ENCODE results near the gene NUDT3. TPM values are rescaled to one million over a fixed set of nuclear protein-coding genes. Genes with fewer than 3 reads are reported as not detected.

The NUDT3 gene
- total RNA-seq, 1 experiment from 2014 or later = 25.2 TPM

DNA sequence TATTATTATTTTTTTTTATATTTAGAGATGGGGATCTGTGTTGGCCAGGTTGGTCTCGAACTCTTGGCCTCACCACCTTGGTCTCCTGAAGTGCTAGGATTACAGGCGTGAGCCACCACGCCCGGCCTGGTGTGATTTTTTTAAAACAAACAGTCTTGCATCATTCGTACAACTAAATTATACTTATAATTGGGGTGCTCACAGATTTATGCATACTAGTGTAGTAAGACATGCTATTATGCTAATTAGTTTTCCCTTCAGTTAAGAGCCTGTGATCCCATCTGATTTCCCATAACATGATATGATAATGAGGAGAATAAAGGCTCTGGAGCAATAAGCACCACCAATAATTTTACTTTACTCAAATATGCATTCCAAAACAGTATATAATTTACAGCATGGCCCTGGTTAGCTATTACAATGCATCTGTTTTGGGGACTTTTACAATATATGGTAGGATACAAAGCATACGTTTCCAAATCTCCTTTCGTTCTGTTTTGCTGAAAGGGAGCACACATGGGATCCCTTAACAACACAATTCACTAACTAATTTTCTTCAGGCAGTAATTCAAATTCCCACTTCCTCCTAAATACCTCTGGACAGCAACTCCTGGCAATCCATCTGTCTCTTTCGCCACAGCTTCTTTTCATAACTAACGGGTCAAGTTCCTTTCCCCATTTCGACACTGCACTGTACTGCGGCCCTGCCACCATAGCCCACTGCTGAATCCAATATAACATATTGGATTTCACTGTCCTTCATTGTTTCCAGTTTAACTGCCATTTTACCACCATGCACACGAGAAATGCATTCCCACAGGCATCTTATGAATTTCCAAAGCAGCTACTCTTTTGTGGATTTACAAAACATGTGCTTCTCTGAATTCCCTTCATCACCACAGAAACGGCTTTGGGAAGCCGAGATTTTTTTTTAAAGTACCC lies 1.7 kb downstream of the NUDT3 start:
- TF ChIP-seq SIN3A (IDR thresholded peaks at IDR 0.05; ENCODE audit: low read depth) (no peak), YY1 (IDR thresholded peaks at IDR 0.05; ENCODE audit: extremely low read depth, insufficient replicate concordance, low read depth, low read length) (no peak), SP1 (IDR thresholded peaks at IDR 0.05; ENCODE audit: low read depth) (no peak), EZH2 (IDR thresholded peaks at IDR 0.05) (no peak), ATF3 (IDR thresholded peaks at IDR 0.05) (no peak), EGR1 (IDR thresholded peaks at IDR 0.05; ENCODE audit: low read depth) (no peak), EZH2phosphoT487 (IDR thresholded peaks at IDR 0.05; ENCODE audit: borderline replicate concordance) (no peak), CBX3 (IDR thresholded peaks at IDR 0.05; ENCODE audit: low read depth) (no peak), FOSL1 (IDR thresholded peaks at IDR 0.05; ENCODE audit: low read depth) (no peak), REST (IDR thresholded peaks at IDR 0.05; ENCODE audit: low read depth) (no peak)
- peak overlapping the region; percentile 78 to 91 for H3K4me3 ChIP-seq (replicated peaks in 1 of 2; ENCODE audit: low read depth in 1 of 2, low read length in 2 of 2)
- peaks cover 18 to 33% of the 10 kb centered on the region in 2 experiments for H3K4me1 ChIP-seq (ENCODE audit: control insufficient read depth in 1 of 2, insufficient read depth in 2 of 2, low read length in 2 of 2)
- no peaks in the 10 kb centered on the region for H3K9me3 ChIP-seq (ENCODE audit: control insufficient read depth in 1 of 2, insufficient read depth in 1 of 2, low read depth in 1 of 2, low read length in 2 of 2)
- H3K4me2 ChIP-seq (ENCODE audit: low read length) = peak overlapping the region; percentile 70
- ChIA-PET RAD21 (ENCODE audit: low non-redundant PET in 1 of 2, low total read pairs in 2 of 2, uncharacterized antibody in 2 of 2, unreplicated experiment in 2 of 2) (no interaction called here), POLR2A (no interaction called here), CTCF (interaction anchor here (0.7 to 1.5 kb wide), 2 partner anchors 144 to 227 kb away, joined by 4 to 9 read pairs; no protein-coding TSS in a partner anchor)
- DNase-seq (ENCODE audit: low read depth, low spot score) (no peak), ATAC-seq (no peak)
- peaks cover 12% of the 10 kb centered on the region; the same call in 1 of the 2 replicates for H4K20me1 ChIP-seq (ENCODE audit: insufficient read depth)
- no peak overlapping the region for H2AFZ ChIP-seq (ENCODE audit: low read depth, low read length, poor library complexity, severe bottlenecking)
- H3K27ac ChIP-seq (ENCODE audit: low read depth, low read length) = peak overlapping the region; percentile 95
- no peaks in the 10 kb centered on the region for H3K36me3 ChIP-seq (ENCODE audit: control insufficient read depth in 1 of 2, insufficient read depth in 2 of 2, low read length in 2 of 2)
- BruUV-seq (replicated peaks) = TSS peak; percentile 49
- H3K79me2 ChIP-seq (ENCODE audit: insufficient read depth, low read length) = peaks cover 66% of the 10 kb centered on the region
- H3K27me3 ChIP-seq (ENCODE audit: insufficient read depth, low read length) = no peaks in the 10 kb centered on the region
- H3K9me2 ChIP-seq (ENCODE audit: insufficient read depth) = no peaks in the 10 kb centered on the region
- peak overlapping the region; percentile 97 for H3K9ac ChIP-seq (ENCODE audit: low read length)
- intact Hi-C loops (cut with micrococcal nuclease) = no loop called here

All from HCT116 (cell line).